HepG2 (cell line): Measurements from ENCODE around the gene TMED6. TPM values are rescaled to one million over a fixed set of nuclear protein-coding genes. Genes with fewer than 3 reads are reported as not detected.

ENCODE experiments used
- EHMT2 ChIP-seq: fragments of 200-600 bp; sonication (generic); IDR thresholded peaks from 2 replicates; pipeline ENCODE4 v1.7.0; 2017; ENCODE audit warnings: antibody characterized with exemption, low read depth, low read length, borderline replicate concordance
- FOXA1 ChIP-seq, 2 experiments: fragments of 450-650 bp in 1 of 2; sonication (generic) in 1 of 2; formaldehyde crosslinking in 1 of 2; IDR thresholded peaks; 2 replicates each; pipeline versions ENCODE4 v1.4.0 to v1.6.1; 2016 to 2020; ENCODE audit warnings: missing genetic modification reagents in 1 of 2
- MTF2 ChIP-seq: sonication (generic); formaldehyde crosslinking; IDR thresholded peaks from 2 replicates; pipeline ENCODE4 v1.5.0; 2020; ENCODE audit warnings: missing genetic modification reagents, borderline replicate concordance
- MYC ChIP-seq: sonication (generic); formaldehyde crosslinking; IDR thresholded peaks from 2 replicates; pipeline ENCODE4 v1.9.0; 2021; ENCODE audit warnings: missing genetic modification reagents, borderline replicate concordance
- SETDB1 ChIP-seq: sonication (generic); formaldehyde crosslinking; IDR thresholded peaks from 2 replicates; pipeline ENCODE4 v1.5.1; 2020; ENCODE audit warnings: missing genetic modification reagents, mild to moderate bottlenecking, borderline replicate concordance
- SIX4 ChIP-seq: sonication (generic); formaldehyde crosslinking; IDR thresholded peaks from 2 replicates; pipeline ENCODE4 v1.4.0; 2020; ENCODE audit warnings: missing genetic modification reagents
- STAT5B ChIP-seq: sonication (generic); formaldehyde crosslinking; IDR thresholded peaks from 2 replicates; pipeline ENCODE4 v1.4.0; 2020; ENCODE audit warnings: missing genetic modification reagents
- TERF1 ChIP-seq: sonication (generic); formaldehyde crosslinking; IDR thresholded peaks from 2 replicates; pipeline ENCODE4 v1.8.0; 2022; ENCODE audit warnings: mild to moderate bottlenecking, missing genetic modification reagents, moderate library complexity
- THRA ChIP-seq: sonication (generic); formaldehyde crosslinking; IDR thresholded peaks from 2 replicates; pipeline ENCODE4 v1.4.0; 2020; ENCODE audit warnings: missing genetic modification reagents, borderline replicate concordance
- XRCC5 ChIP-seq: fragments of 200-400 bp; formaldehyde crosslinking; optimal IDR thresholded peaks from 2 replicates; pipeline ENCODE3; 2017; ENCODE audit warnings: mild to moderate bottlenecking, low read length
- ZNF337 ChIP-seq: sonication (generic); formaldehyde crosslinking; IDR thresholded peaks from 2 replicates; pipeline ENCODE4 v1.5.1; 2020; ENCODE audit warnings: missing genetic modification reagents, low read depth, mild to moderate bottlenecking, borderline replicate concordance
- ZNF614 ChIP-seq: IDR thresholded peaks from 2 replicates; pipeline ENCODE4 v1.6.1; 2018; ENCODE audit warnings: missing biosample characterization, missing genetic modification reagents, inconsistent platforms, borderline replicate concordance
- ZNF674 ChIP-seq: sonication (generic); formaldehyde crosslinking; IDR thresholded peaks from 2 replicates; pipeline ENCODE4 v1.5.0; 2020; ENCODE audit warnings: low read depth, mild to moderate bottlenecking, missing genetic modification reagents
- polyA plus RNA-seq, 8 experiments: library from polyadenylated mRNA; depleted of rRNA in 3 of 8; stranded (reverse) in 7 of 8; unstranded in 1 of 8; fragments of >200 nt; fragmentation: Illumina TruSeq in 4 of 8; extraction: Trizol in 4 of 8; gene quantifications; 2 replicates each; pipeline versions ENCODE4 v1.2.1 to v1.2.3, GENCODE V29; 2011 to 2016; ENCODE audit warnings: low read depth in 4 of 8, missing spikeins in 1 of 8, mixed read lengths in 1 of 8; ENCODE audit not compliant: insufficient read depth in 1 of 8
- total RNA-seq, 5 experiments: library from RNA; depleted of rRNA; stranded (reverse); fragments of >200 nt; fragmentation: Illumina TruSeq; extraction: Trizol; gene quantifications; 2 replicates each; pipeline ENCODE4 v1.2.3, GENCODE V29; 2016; ENCODE audit warnings: low read depth in 1 of 5
- TF ChIP-seq, protein P1 (sequence below): sonication (generic); formaldehyde crosslinking; IDR thresholded peaks from 2 replicates; pipeline ENCODE4 v1.4.0; 2020; ENCODE audit warnings: missing genetic modification reagents
- TF ChIP-seq, protein P2 (sequence below): sonication (generic); formaldehyde crosslinking; IDR thresholded peaks from 2 replicates; pipeline ENCODE4 v1.4.0; 2020; ENCODE audit warnings: missing genetic modification reagents

Gene TMED6
- total and polyA plus RNA-seq, 2 of the 13 experiments (the other 11 are each of a cell fraction or from before 2014, with no cell fraction given), result 9.8 to 14.4 TPM

DNA sequence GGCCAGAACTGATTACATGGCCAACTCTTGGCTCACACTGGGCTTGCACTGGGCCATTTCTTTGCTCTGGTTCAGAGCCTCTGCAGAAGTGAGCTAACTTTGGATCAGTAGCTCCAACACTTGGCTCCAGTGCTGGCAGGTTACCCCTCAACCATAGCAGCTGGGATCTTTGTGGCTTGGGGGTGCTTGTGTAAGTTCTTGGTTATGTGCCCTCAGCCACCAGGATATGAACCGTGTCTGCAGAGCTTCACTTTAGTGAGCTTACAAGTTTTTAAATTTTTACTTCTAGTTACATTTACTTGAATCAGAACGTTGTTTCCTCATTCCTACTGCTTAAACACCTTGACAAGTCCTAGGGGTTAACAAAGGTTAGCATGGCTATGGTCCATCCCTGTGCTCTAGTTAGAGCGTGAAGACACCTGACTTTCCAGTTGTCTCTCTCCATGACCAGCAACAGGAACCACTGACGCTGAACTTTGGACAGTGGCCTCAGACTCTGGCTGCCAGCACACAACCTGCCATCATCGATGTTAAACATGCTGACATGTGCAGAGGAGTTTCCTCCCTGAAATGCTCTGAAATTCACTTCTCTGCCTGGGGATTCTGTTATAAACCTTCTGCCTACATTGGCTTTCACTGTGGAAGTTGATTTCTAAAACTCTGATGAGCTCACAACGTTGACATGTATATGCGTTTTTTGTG, 25.3 kb downstream of the TMED6 start (continued):
- TF ChIP-seq TERF1 (no peak), THRA (peak; percentile 64), MYC (CRISPR knock-in tag) (peak; percentile 84; the same call in 1 of the 2 replicates), SETDB1 (CRISPR knock-in tag) (no peak), FOXA1 (IDR thresholded peaks at IDR 0.05) (no peak), FOXA1 (CRISPR knock-in tag; IDR thresholded peaks at IDR 0.05) (peak; percentile 57; the same call in 1 of the 2 replicates), ZNF614 (CRISPR knock-in tag) (peak; percentile 89; the same call in 1 of the 2 replicates), ZNF337 (no peak), XRCC5 (peak; percentile 77), ZNF674 (no peak), STAT5B (no peak), MTF2 (CRISPR knock-in tag) (no peak), SIX4 (no peak), EHMT2 (peak; percentile 39; the same call in 1 of the 2 replicates)
- TF ChIP-seq, protein P1, sequence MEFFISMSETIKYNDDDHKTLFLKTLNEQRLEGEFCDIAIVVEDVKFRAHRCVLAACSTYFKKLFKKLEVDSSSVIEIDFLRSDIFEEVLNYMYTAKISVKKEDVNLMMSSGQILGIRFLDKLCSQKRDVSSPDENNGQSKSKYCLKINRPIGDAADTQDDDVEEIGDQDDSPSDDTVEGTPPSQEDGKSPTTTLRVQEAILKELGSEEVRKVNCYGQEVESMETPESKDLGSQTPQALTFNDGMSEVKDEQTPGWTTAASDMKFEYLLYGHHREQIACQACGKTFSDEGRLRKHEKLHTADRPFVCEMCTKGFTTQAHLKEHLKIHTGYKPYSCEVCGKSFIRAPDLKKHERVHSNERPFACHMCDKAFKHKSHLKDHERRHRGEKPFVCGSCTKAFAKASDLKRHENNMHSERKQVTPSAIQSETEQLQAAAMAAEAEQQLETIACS (CRISPR knock-in tag), result no peak
- TF ChIP-seq, protein P2, sequence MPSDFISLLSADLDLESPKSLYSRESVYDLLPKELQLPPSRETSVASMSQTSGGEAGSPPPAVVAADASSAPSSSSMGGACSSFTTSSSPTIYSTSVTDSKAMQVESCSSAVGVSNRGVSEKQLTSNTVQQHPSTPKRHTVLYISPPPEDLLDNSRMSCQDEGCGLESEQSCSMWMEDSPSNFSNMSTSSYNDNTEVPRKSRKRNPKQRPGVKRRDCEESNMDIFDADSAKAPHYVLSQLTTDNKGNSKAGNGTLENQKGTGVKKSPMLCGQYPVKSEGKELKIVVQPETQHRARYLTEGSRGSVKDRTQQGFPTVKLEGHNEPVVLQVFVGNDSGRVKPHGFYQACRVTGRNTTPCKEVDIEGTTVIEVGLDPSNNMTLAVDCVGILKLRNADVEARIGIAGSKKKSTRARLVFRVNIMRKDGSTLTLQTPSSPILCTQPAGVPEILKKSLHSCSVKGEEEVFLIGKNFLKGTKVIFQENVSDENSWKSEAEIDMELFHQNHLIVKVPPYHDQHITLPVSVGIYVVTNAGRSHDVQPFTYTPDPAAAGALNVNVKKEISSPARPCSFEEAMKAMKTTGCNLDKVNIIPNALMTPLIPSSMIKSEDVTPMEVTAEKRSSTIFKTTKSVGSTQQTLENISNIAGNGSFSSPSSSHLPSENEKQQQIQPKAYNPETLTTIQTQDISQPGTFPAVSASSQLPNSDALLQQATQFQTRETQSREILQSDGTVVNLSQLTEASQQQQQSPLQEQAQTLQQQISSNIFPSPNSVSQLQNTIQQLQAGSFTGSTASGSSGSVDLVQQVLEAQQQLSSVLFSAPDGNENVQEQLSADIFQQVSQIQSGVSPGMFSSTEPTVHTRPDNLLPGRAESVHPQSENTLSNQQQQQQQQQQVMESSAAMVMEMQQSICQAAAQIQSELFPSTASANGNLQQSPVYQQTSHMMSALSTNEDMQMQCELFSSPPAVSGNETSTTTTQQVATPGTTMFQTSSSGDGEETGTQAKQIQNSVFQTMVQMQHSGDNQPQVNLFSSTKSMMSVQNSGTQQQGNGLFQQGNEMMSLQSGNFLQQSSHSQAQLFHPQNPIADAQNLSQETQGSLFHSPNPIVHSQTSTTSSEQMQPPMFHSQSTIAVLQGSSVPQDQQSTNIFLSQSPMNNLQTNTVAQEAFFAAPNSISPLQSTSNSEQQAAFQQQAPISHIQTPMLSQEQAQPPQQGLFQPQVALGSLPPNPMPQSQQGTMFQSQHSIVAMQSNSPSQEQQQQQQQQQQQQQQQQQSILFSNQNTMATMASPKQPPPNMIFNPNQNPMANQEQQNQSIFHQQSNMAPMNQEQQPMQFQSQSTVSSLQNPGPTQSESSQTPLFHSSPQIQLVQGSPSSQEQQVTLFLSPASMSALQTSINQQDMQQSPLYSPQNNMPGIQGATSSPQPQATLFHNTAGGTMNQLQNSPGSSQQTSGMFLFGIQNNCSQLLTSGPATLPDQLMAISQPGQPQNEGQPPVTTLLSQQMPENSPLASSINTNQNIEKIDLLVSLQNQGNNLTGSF, result no peak
